Fibroblast of lung (primary cell): ENCODE results near the gene LMOD2. TPM values are rescaled to one million over a fixed set of nuclear protein-coding genes. Genes with fewer than 3 reads are reported as not detected.

Experiments
- DNase-seq, 2 donors: peaks; one replicate each; pipeline versions ENCODE4 v3.0.0 to v3.0.0-alpha.2; 2010; ENCODE audit warnings: low read depth in 2 of 2
- H2AFZ ChIP-seq: 2 replicates; pipeline ENCODE4 v1.5.1; 2012; ENCODE audit warnings: low read length, control low read depth, inconsistent platforms
- H3K27ac ChIP-seq: 2 replicates; pipeline ENCODE4 v1.5.1; 2011; ENCODE audit warnings: low read length, control low read depth; ENCODE audit not compliant: insufficient read depth
- H3K27me3 ChIP-seq: 2 replicates; pipeline ENCODE4 v1.5.1; 2011; ENCODE audit warnings: mild to moderate bottlenecking, low read length; ENCODE audit not compliant: control insufficient read depth, insufficient read depth
- H3K36me3 ChIP-seq: 2 replicates; pipeline ENCODE4 v1.5.1; 2011; ENCODE audit warnings: low read length; ENCODE audit not compliant: control insufficient read depth, insufficient read depth
- H3K4me1 ChIP-seq: 2 replicates; pipeline ENCODE4 v1.5.1; 2011; ENCODE audit warnings: low read length; ENCODE audit not compliant: control insufficient read depth, insufficient read depth; ENCODE audit errors: extremely low read depth
- H3K4me2 ChIP-seq: 2 replicates; pipeline ENCODE4 v1.5.1; 2011; ENCODE audit warnings: low read length, control low read depth; ENCODE audit not compliant: insufficient read depth; ENCODE audit errors: extremely low read depth
- H3K4me3 ChIP-seq, 4 experiments: fragments of 200-600 bp in 1 of 4; sonication (generic) in 1 of 4; replicated peaks in 1 of 4; 2 replicates each; pipeline ENCODE4 v1.5.1; 2011 to 2016; ENCODE audit warnings: low read length in 4 of 4, low read depth in 3 of 4, mild to moderate bottlenecking in 3 of 4, control low read depth in 2 of 4, inconsistent platforms in 1 of 4, mixed read lengths in 1 of 4; ENCODE audit not compliant: insufficient read depth in 1 of 4; ENCODE audit errors: control extremely low read depth in 1 of 4
- H3K79me2 ChIP-seq: 2 replicates; pipeline ENCODE4 v1.5.1; 2012; ENCODE audit warnings: mild to moderate bottlenecking, low read length, inconsistent platforms; ENCODE audit not compliant: control insufficient read depth, insufficient read depth
- H3K9ac ChIP-seq: 2 replicates; pipeline ENCODE4 v1.5.1; 2011; ENCODE audit warnings: mild to moderate bottlenecking, low read length, control low read depth; ENCODE audit not compliant: insufficient read depth
- H3K9me3 ChIP-seq: 2 replicates; pipeline ENCODE4 v1.5.1; 2012; ENCODE audit warnings: low read depth, low read length; ENCODE audit not compliant: control insufficient read depth, insufficient read depth
- H4K20me1 ChIP-seq: 2 replicates; pipeline ENCODE4 v1.5.1; 2011; ENCODE audit warnings: low read length; ENCODE audit not compliant: control insufficient read depth, insufficient read depth; ENCODE audit errors: extremely low read depth
- CTCF ChIP-seq, 2 donors: IDR thresholded peaks in 1 of 2; conservative IDR thresholded peaks in 1 of 2; 1 replicate in 1 of 2; 2 replicates in 1 of 2; pipeline ENCODE4 v1.5.1; 2011 to 2012; ENCODE audit warnings: low read length in 2 of 2, control low read depth in 1 of 2, inconsistent platforms in 1 of 2, low read depth in 1 of 2, mild to moderate bottlenecking in 1 of 2
- EZH2 ChIP-seq: IDR thresholded peaks from 2 replicates; pipeline ENCODE4 v1.5.1; 2012; ENCODE audit warnings: low read length, control low read depth, mild to moderate bottlenecking; ENCODE audit errors: missing control alignments
- polyA minus RNA-seq: library from RNA; depleted of rRNA, polyadenylated mRNA; stranded (reverse); fragments of >200 nt; gene quantifications from 2 replicates; pipeline ENCODE4 v1.2.3, GENCODE V29; 2011; ENCODE audit warnings: low replicate concordance
- polyA plus RNA-seq, 2 donors: library from polyadenylated mRNA; depleted of rRNA in 1 of 2; stranded (reverse) in 1 of 2; unstranded in 1 of 2; fragments of >200 nt; gene quantifications; 2 replicates each; pipeline ENCODE4 v1.2.1, GENCODE V29; 2011 to 2012; ENCODE audit warnings: missing spikeins in 1 of 2
- total RNA-seq: library from RNA; depleted of rRNA; stranded (reverse); fragments of >200 nt; gene quantifications from 2 replicates; pipeline ENCODE4 v1.2.1, GENCODE V29; 2014

The LMOD2 gene
- total RNA-seq: not detected in 2 replicates
- not detected in 2 replicates for polyA plus RNA-seq
- polyA plus RNA-seq (2012): not detected in 2 replicates
- polyA minus RNA-seq: not detected in 2 replicates

GRCh38 chr7:123655614-123656013, at the start of gene LMOD2:
LMOD2 (plus strand) TSS chr7:123655866; CDS start chr7:123655964, 98 bp downstream.
- H3K79me2 ChIP-seq: no peaks in the 10 kb centered on the region
- no peaks in the 10 kb centered on the region for H3K36me3 ChIP-seq
- H3K4me2 ChIP-seq: no peak within 1 kb of the TSS
- H3K4me1 ChIP-seq: no peaks in the 10 kb centered on the region
- no peak within 1 kb of the TSS for H3K27ac ChIP-seq
- no peak within 1 kb of the TSS for H2AFZ ChIP-seq
- H3K9me3 ChIP-seq: no peaks in the 10 kb centered on the region
- no peak for TF ChIP-seq EZH2
- no peak for TF ChIP-seq CTCF (conservative IDR thresholded peaks at IDR 0.05 in 1 of 2, IDR thresholded peaks at IDR 0.05 in 1 of 2; ENCODE audit: low read depth in 1 of 2, low read length in 2 of 2)
- no peaks in the 10 kb centered on the region for H4K20me1 ChIP-seq
- no peak for DNase-seq
- H3K9ac ChIP-seq: no peak within 1 kb of the TSS
- H3K4me3 ChIP-seq: no peak within 1 kb of the TSS
- no peaks in the 10 kb centered on the region for H3K27me3 ChIP-seq

GRCh38 chr7:123607423-123607975, 48.2 kb upstream of the LMOD2 start:
- DNase-seq: no peak
- no peak overlapping the region for H3K4me3 ChIP-seq
- H4K20me1 ChIP-seq: no peaks in the 10 kb centered on the region
- H3K4me1 ChIP-seq: no peaks in the 10 kb centered on the region
- no peak overlapping the region for H2AFZ ChIP-seq
- no peak for TF ChIP-seq EZH2
- TF ChIP-seq CTCF (conservative IDR thresholded peaks at IDR 0.05 in 1 of 2, IDR thresholded peaks at IDR 0.05 in 1 of 2; ENCODE audit: low read depth in 1 of 2, low read length in 2 of 2): no peak
- H3K27me3 ChIP-seq: no peaks in the 10 kb centered on the region
- H3K4me2 ChIP-seq: no peak overlapping the region
- H3K79me2 ChIP-seq: no peaks in the 10 kb centered on the region
- no peaks in the 10 kb centered on the region for H3K9me3 ChIP-seq
- no peaks in the 10 kb centered on the region for H3K36me3 ChIP-seq
- H3K27ac ChIP-seq: no peak overlapping the region
- H3K9ac ChIP-seq: no peak overlapping the region

- Histone ChIP-seq H3K9me3 (no peaks in the 10 kb centered on the region), H3K9ac (no peak overlapping the region), H3K27me3 (no peaks in the 10 kb centered on the region), H3K4me1 (no peaks in the 10 kb centered on the region), H3K4me2 (no peak overlapping the region), H2AFZ (no peak overlapping the region), H3K27ac (no peak overlapping the region), H3K4me3 (no peak overlapping the region), H3K79me2 (no peaks in the 10 kb centered on the region), H4K20me1 (no peaks in the 10 kb centered on the region), H3K36me3 (no peaks in the 10 kb centered on the region)
- TF ChIP-seq EZH2: no peak
- TF ChIP-seq CTCF (conservative IDR thresholded peaks at IDR 0.05 in 1 of 2, IDR thresholded peaks at IDR 0.05 in 1 of 2; ENCODE audit: low read depth in 1 of 2, low read length in 2 of 2): no peak
- DNase-seq: no peak
These were observed 46.4 kb upstream of the LMOD2 start for GRCh38 chr7:123608991-123609882.
